GM23248 (cell line): ENCODE data around the gene MED12L.

Experiments
- EZH2 ChIP-seq: fragments of 200-600 bp; sonication (generic); IDR thresholded peaks from 2 replicates; pipeline ENCODE4 v1.6.1; 2018; ENCODE audit warnings: antibody characterized with exemption, mild to moderate bottlenecking; ENCODE audit not compliant: insufficient read depth, poor library complexity, severe bottlenecking
- EZH2phosphoT487 ChIP-seq: fragments of 200-600 bp; sonication (generic); IDR thresholded peaks from 2 replicates; pipeline ENCODE4 v1.6.1; 2018; ENCODE audit warnings: antibody characterized with exemption, moderate library complexity, mild to moderate bottlenecking, low read depth; ENCODE audit not compliant: insufficient read depth

DNA sequence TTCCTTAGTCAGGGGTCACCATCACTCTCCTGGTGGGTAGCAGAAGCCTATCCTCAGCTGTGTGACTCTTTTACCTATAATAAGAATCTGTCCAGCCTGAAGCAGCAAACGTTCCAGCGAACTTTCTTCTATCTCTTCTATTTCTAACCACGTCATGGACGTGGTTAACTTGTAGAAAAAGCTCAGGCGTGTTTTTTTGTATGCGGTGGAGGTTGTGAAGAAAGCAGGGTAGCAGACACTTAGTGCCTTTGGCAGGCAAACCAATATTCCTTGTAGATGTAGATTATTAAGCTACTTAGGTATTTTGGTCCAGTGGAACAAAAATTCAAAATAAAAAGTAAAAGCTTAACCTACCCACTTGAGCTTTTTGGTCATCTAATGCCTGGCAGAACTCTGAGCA, 149.4 kb downstream of the MED12L start:
- TF ChIP-seq EZH2 (no peak), EZH2phosphoT487 (no peak)
